Measurements from ENCODE around the gene CFAP299. TPM values are rescaled to one million over a fixed set of nuclear protein-coding genes. Genes with fewer than 3 reads are reported as not detected.
"Not testable (repeated sequence)": the region's sequence is repeated elsewhere in the genome, so short reads cannot be mapped to it uniquely, and the experiment has no call there.

The CFAP299 gene
- 2.1 and 12.7 TPM in 2 replicates for total RNA-seq (ENCODE audit: low replicate concordance)

GRCh38 chr4:80335554-80336358 is at the start of gene CFAP299:
Gene CFAP299, plus strand, starts transcription at chr4:80335730.
- H3K4me3 ChIP-seq (ENCODE audit: low read depth, low read length): peak within 1 kb of the TSS; percentile 85
- peak; percentile 89 for DNase-seq (ENCODE audit: low read depth)
- peak; percentile 57 for TF ChIP-seq CTCF (IDR thresholded peaks at IDR 0.05; ENCODE audit: insufficient read depth, low read length)

- H3K4me3 ChIP-seq (ENCODE audit: low read depth, low read length): peak overlapping the region; percentile 26
Observed at GRCh38 chr4:80286451-80286850, 49.1 kb upstream of the CFAP299 start.

GRCh38 chr4:80290665-80291064 is 44.9 kb upstream of the CFAP299 start:
- DNase-seq (ENCODE audit: low read depth); H3K4me3 ChIP-seq (ENCODE audit: low read depth, low read length): not testable (repeated sequence)

More at GRCh38 chr4:80286451-80286850, 49.1 kb upstream of the CFAP299 start:
- TF ChIP-seq CTCF (IDR thresholded peaks at IDR 0.05; ENCODE audit: insufficient read depth, low read length): no peak
- DNase-seq (ENCODE audit: low read depth): peak; percentile 53

GRCh38 chr4:80294206-80294605 is 41.3 kb upstream of the CFAP299 start:
- no peak for TF ChIP-seq CTCF (IDR thresholded peaks at IDR 0.05; ENCODE audit: insufficient read depth, low read length)
- no peak for DNase-seq (ENCODE audit: low read depth)
- H3K4me3 ChIP-seq (ENCODE audit: low read depth, low read length): no peak overlapping the region

GRCh38 chr4:80295336-80295735 is 40.2 kb upstream of the CFAP299 start:
- no peak for DNase-seq (ENCODE audit: low read depth)
- H3K4me3 ChIP-seq (ENCODE audit: low read depth, low read length): no peak overlapping the region
- TF ChIP-seq CTCF (IDR thresholded peaks at IDR 0.05; ENCODE audit: insufficient read depth, low read length): no peak

- DNase-seq (ENCODE audit: low read depth): peak; percentile 40
- no peak for TF ChIP-seq CTCF (IDR thresholded peaks at IDR 0.05; ENCODE audit: insufficient read depth, low read length)
- no peak overlapping the region for H3K4me3 ChIP-seq (ENCODE audit: low read depth, low read length)
Observed at GRCh38 chr4:80295826-80296225, 39.7 kb upstream of the CFAP299 start.

- H3K4me3 ChIP-seq (ENCODE audit: low read depth, low read length): no peak overlapping the region
- TF ChIP-seq CTCF (IDR thresholded peaks at IDR 0.05; ENCODE audit: insufficient read depth, low read length): no peak
- no peak for DNase-seq (ENCODE audit: low read depth)
Observed at GRCh38 chr4:80301884-80302283, 33.6 kb upstream of the CFAP299 start.
